IMR-90 (cell line): ENCODE data around the gene EIF3CL. TPM values are rescaled to one million over a fixed set of nuclear protein-coding genes. Genes with fewer than 3 reads are reported as not detected.
"Not testable (repeated sequence)": the region's sequence is repeated elsewhere in the genome, so short reads cannot be mapped to it uniquely, and the experiment has no call there.

Experiments used
- ATAC-seq: fragments of 200-7000 bp; cut with Tn5 transposase; 2 replicates; pipeline ENCODE4 v1.9.1; 2020; ENCODE audit warnings: low read depth, mild to moderate bottlenecking, moderate library complexity
- BruUV-seq: library from RNA; stranded (reverse); fragments of 400-500 nt; replicated peaks from 2 replicates; lab custom pipeline; 2021; lab: Mats Ljungman, UMichigan
- CTCF ChIA-PET: fragments of 300-600 bp; formaldehyde crosslinking; extraction: SDS; loops from one replicate; lab custom pipeline; 2021; ENCODE audit warnings: antibody characterized with exemption; lab: Yijun Ruan, JAX
- POLR2A ChIA-PET: fragments of 300-600 bp; sonication (Branson Sonifier 250); formaldehyde crosslinking; loops from one replicate; lab custom pipeline; 2022; ENCODE audit warnings: antibody characterized with exemption; ENCODE audit not compliant: unreplicated experiment; lab: Charles Lee
- DNase-seq: peaks from one replicate; pipeline ENCODE4 v3.0.0; 2013
- H2AFZ ChIP-seq: replicated peaks from 2 replicates; pipeline ENCODE3; 2013; ENCODE audit warnings: low read length, mild to moderate bottlenecking; ENCODE audit not compliant: poor library complexity
- H2AK5ac ChIP-seq: 2 replicates; pipeline ENCODE4 v1.6.1; 2013; ENCODE audit warnings: low read depth, low read length, inconsistent platforms
- H2AK9ac ChIP-seq: replicated peaks from 2 replicates; pipeline ENCODE3; 2013; ENCODE audit warnings: mild to moderate bottlenecking, low read depth, low read length, moderate library complexity; ENCODE audit not compliant: poor library complexity
- H2BK120ac ChIP-seq: 2 replicates; pipeline ENCODE4 v1.6.1; 2013; ENCODE audit warnings: low read depth, low read length, inconsistent platforms
- H2BK15ac ChIP-seq: 3 replicates; pipeline ENCODE4 v1.6.1; 2013; ENCODE audit warnings: low read depth, low read length, inconsistent platforms
- H2BK20ac ChIP-seq: 2 replicates; pipeline ENCODE4 v1.6.1; 2013; ENCODE audit warnings: low read depth, mild to moderate bottlenecking, inconsistent platforms, low read length, moderate library complexity
- H2BK5ac ChIP-seq: 2 replicates; pipeline ENCODE4 v1.6.1; 2013; ENCODE audit warnings: mild to moderate bottlenecking, low read depth, low read length, inconsistent platforms; ENCODE audit not compliant: poor library complexity, severe bottlenecking
- H3K14ac ChIP-seq: replicated peaks from 2 replicates; pipeline ENCODE4 v1.6.1; 2013; ENCODE audit warnings: low read depth, low read length, inconsistent platforms
- H3K18ac ChIP-seq: 2 replicates; pipeline ENCODE4 v1.6.1; 2013; ENCODE audit warnings: low read depth, low read length, control low read depth
- H3K23ac ChIP-seq: 2 replicates; pipeline ENCODE4 v1.6.1; 2013; ENCODE audit warnings: low read depth, low read length, inconsistent platforms
- H3K27ac ChIP-seq: 2 replicates; pipeline ENCODE4 v1.5.1; 2013; ENCODE audit warnings: mild to moderate bottlenecking, control low read depth, low read length; ENCODE audit not compliant: insufficient read depth
- H3K27me3 ChIP-seq: 2 replicates; pipeline ENCODE4 v1.6.1; 2013; ENCODE audit warnings: low read length; ENCODE audit not compliant: control insufficient read depth, insufficient read depth
- H3K36me3 ChIP-seq: 2 replicates; pipeline ENCODE4 v1.6.1; 2013; ENCODE audit warnings: low read length, mixed read lengths; ENCODE audit not compliant: control insufficient read depth, insufficient read depth
- H3K4ac ChIP-seq: 2 replicates; pipeline ENCODE4 v1.6.1; 2013; ENCODE audit warnings: low read depth, low read length, inconsistent platforms
- H3K4me1 ChIP-seq: 2 replicates; pipeline ENCODE4 v1.6.1; 2013; ENCODE audit warnings: low read length, mixed read lengths; ENCODE audit not compliant: control insufficient read depth, insufficient read depth
- H3K4me2 ChIP-seq: 2 replicates; pipeline ENCODE4 v1.6.1; 2013; ENCODE audit warnings: low read depth, mild to moderate bottlenecking, control low read depth, low read length, moderate library complexity
- H3K4me3 ChIP-seq: 2 replicates; pipeline ENCODE4 v1.5.1; 2013; ENCODE audit warnings: low read depth, mild to moderate bottlenecking, control low read depth, low read length, moderate library complexity; ENCODE audit not compliant: insufficient read depth
- H3K56ac ChIP-seq: 2 replicates; pipeline ENCODE4 v1.6.1; 2013; ENCODE audit warnings: low read length, inconsistent platforms; ENCODE audit not compliant: insufficient read depth; ENCODE audit errors: extremely low read depth
- H3K79me1 ChIP-seq, 2 experiments: 2 replicates each; pipeline ENCODE4 v1.6.1; 2013; ENCODE audit warnings: low read length in 2 of 2, inconsistent platforms in 1 of 2, low read depth in 1 of 2
- H3K9ac ChIP-seq: 2 replicates; pipeline ENCODE4 v1.6.1; 2013; ENCODE audit warnings: low read depth, low read length, control low read depth
- H3K9me1 ChIP-seq: 2 replicates; pipeline ENCODE4 v1.6.1; 2013; ENCODE audit warnings: low read length, inconsistent platforms; ENCODE audit not compliant: insufficient read depth
- H3K9me3 ChIP-seq: 2 replicates; pipeline ENCODE4 v1.6.1; 2013; ENCODE audit warnings: low read length; ENCODE audit not compliant: control insufficient read depth, insufficient read depth
- H4K20me1 ChIP-seq: 2 replicates; pipeline ENCODE4 v1.6.1; 2013; ENCODE audit warnings: low read length, inconsistent platforms; ENCODE audit not compliant: insufficient read depth
- H4K5ac ChIP-seq: 2 replicates; pipeline ENCODE4 v1.6.1; 2013; ENCODE audit warnings: mild to moderate bottlenecking, low read depth, low read length, control low read depth
- H4K8ac ChIP-seq, 2 experiments: 2 replicates each; pipeline ENCODE4 v1.6.1; 2013; ENCODE audit warnings: low read depth in 2 of 2, low read length in 2 of 2, control low read depth in 1 of 2, inconsistent platforms in 1 of 2
- H4K91ac ChIP-seq: 2 replicates; pipeline ENCODE4 v1.6.1; 2013; ENCODE audit warnings: low read depth, low read length, inconsistent platforms; ENCODE audit not compliant: insufficient read depth
- WGBS, 2 experiments: methylation state at CpG; one replicate each; pipeline versions ENCODE4 v1.1.5 to v1.1.7; 2013; ENCODE audit warnings: missing lambda C conversion rate in 2 of 2; ENCODE audit not compliant: insufficient read length in 1 of 2; ENCODE audit errors: extremely low coverage in 2 of 2; 5-methylcytosine and 5-hydroxymethylcytosine counted together
- dilution Hi-C: fragments of 300-500 bp; cut with HindIII; formaldehyde crosslinking; loops from one replicate; pipeline ENCODE4 v1.14.3; 2018; ENCODE audit warnings: low sequenced_read_pairs; ENCODE audit not compliant: unreplicated experiment
- in situ Hi-C: fragments of 300-500 bp; cut with MboI; formaldehyde crosslinking; loops from 3 replicates; pipeline ENCODE4 v1.14.3; 2019; ENCODE audit warnings: low sequenced_read_pairs, inconsistent platforms, mixed read lengths
- intact Hi-C: fragments of 100-400 bp; cut with micrococcal nuclease; formaldehyde crosslinking; loops from 2 replicates; pipeline ENCODE4 v1.10.0; 2022
- polyA plus RNA-seq, 3 experiments: library from polyadenylated mRNA; depleted of rRNA; stranded (reverse); fragments of >200 nt; gene quantifications; 2 replicates each; pipeline ENCODE4 v1.2.3, GENCODE V29; 2012; ENCODE audit warnings: low replicate concordance in 1 of 3
- total RNA-seq: library from RNA; depleted of rRNA; stranded (reverse); fragments of >200 nt; gene quantifications from 2 replicates; pipeline ENCODE4 v1.2.3, GENCODE V29; 2012

Gene EIF3CL
- total and polyA plus RNA-seq, 2 of the 4 experiments (the other 2 are of a cell fraction), result 143 to 180 TPM

GRCh38 chr16:28362600-28362999, 41.0 kb downstream of the EIF3CL start:
- H2BK15ac ChIP-seq, BruUV-seq, dilution Hi-C loops, DNase-seq, H3K4me2 ChIP-seq, H3K9me1 ChIP-seq, H2BK5ac ChIP-seq, H3K79me1 ChIP-seq, CTCF ChIA-PET, intact Hi-C loops, H3K9me3 ChIP-seq, POLR2A ChIA-PET, H3K9ac ChIP-seq, H3K4me3 ChIP-seq, H4K5ac ChIP-seq, H2AK5ac ChIP-seq, H3K14ac ChIP-seq, H3K27me3 ChIP-seq, H2BK20ac ChIP-seq, H2BK120ac ChIP-seq, H2AK9ac ChIP-seq, H4K8ac ChIP-seq, H4K20me1 ChIP-seq, H3K56ac ChIP-seq, H3K4ac ChIP-seq, H3K18ac ChIP-seq, H2AFZ ChIP-seq, H4K91ac ChIP-seq, H3K4me1 ChIP-seq, H3K36me3 ChIP-seq, H3K27ac ChIP-seq, H3K23ac ChIP-seq, in situ Hi-C loops, ATAC-seq: not testable (repeated sequence)
- WGBS, 2 experiments, result no CpG with 5 or more reads among the region's 5 CpGs

GRCh38 chr16:28338230-28338629, 65.4 kb downstream of the EIF3CL start:
- dilution Hi-C loops, result not testable (repeated sequence)

More at GRCh38 chr16:28338230-28338629, 65.4 kb downstream of the EIF3CL start:
- H3K9me3 ChIP-seq, intact Hi-C loops, H2BK20ac ChIP-seq, BruUV-seq, H3K4me2 ChIP-seq, H3K9ac ChIP-seq, H3K9me1 ChIP-seq, H4K20me1 ChIP-seq, H2BK15ac ChIP-seq, H4K8ac ChIP-seq, H3K27me3 ChIP-seq, H3K14ac ChIP-seq, H4K5ac ChIP-seq, H2BK5ac ChIP-seq, H4K91ac ChIP-seq, DNase-seq, ATAC-seq, H3K18ac ChIP-seq, H2AFZ ChIP-seq, H3K4me1 ChIP-seq, H3K4ac ChIP-seq, H3K27ac ChIP-seq, H3K36me3 ChIP-seq, POLR2A ChIA-PET, H3K23ac ChIP-seq, H3K4me3 ChIP-seq, H3K56ac ChIP-seq, H2AK5ac ChIP-seq, H2BK120ac ChIP-seq, H2AK9ac ChIP-seq, H3K79me1 ChIP-seq: not testable (repeated sequence)
- WGBS, 2 experiments, result no CpG with 5 or more reads among the region's 6 CpGs
- CTCF ChIA-PET, result interaction anchor here (0.7 kb wide), 1 partner anchor 12 kb away, joined by 8 read pairs; no protein-coding TSS in a partner anchor
- in situ Hi-C loops, result loop anchor here (10.0 kb wide), 1 partner anchor 63 kb away; no protein-coding TSS in a partner anchor
